ENCODE data around the gene OR2M2. TPM values are rescaled to one million over a fixed set of nuclear protein-coding genes. Genes with fewer than 3 reads are reported as not detected.

OR2M2 gene
- total and polyA plus RNA-seq, 2 experiments from 2014 or later: not detected

- no peaks in the 10 kb centered on the region for H3K9me3 ChIP-seq (ENCODE audit: low read depth)
- no peak for TF ChIP-seq CTCF (IDR thresholded peaks at IDR 0.05; ENCODE audit: poor library complexity)
- TF ChIP-seq EZH2 (IDR thresholded peaks at IDR 0.05; ENCODE audit: borderline replicate concordance): no peak
- no peak for TF ChIP-seq EZH2phosphoT487 (IDR thresholded peaks at IDR 0.05; ENCODE audit: low read depth, severe bottlenecking, unreplicated experiment)
- H3K9me2 ChIP-seq (replicated peaks; ENCODE audit: insufficient read depth): no peaks in the 10 kb centered on the region
- no peak overlapping the region for H3K4me2 ChIP-seq
- no peak overlapping the region for H3K4me3 ChIP-seq
- no peaks in the 10 kb centered on the region for H3K79me2 ChIP-seq
- no peaks in the 10 kb centered on the region for H3K4me1 ChIP-seq (ENCODE audit: insufficient read depth)
- no peak for DNase-seq (ENCODE audit: low spot score)
- no peak overlapping the region for H2AFZ ChIP-seq
- WGBS (ENCODE audit: low lambda C conversion rate, missing lambda C conversion rate): 52% methylated on average over 1 of the region's 1 CpG
- H4K20me1 ChIP-seq (ENCODE audit: insufficient read depth, poor library complexity, severe bottlenecking): no peaks in the 10 kb centered on the region
- no peaks in the 10 kb centered on the region for H3K36me3 ChIP-seq (replicated peaks; ENCODE audit: insufficient read depth, low read depth)
- H3K27ac ChIP-seq: no peak overlapping the region
- H3K27me3 ChIP-seq: no peaks in the 10 kb centered on the region
These were observed 31.3 kb upstream of the OR2M2 start for GRCh38 chr1:248143311-248143710.

GRCh38 chr1:248144513-248145198 lies 30.0 kb upstream of the OR2M2 start, which contains the start of gene OR2M5:
Gene OR2M5 (plus strand): TSS chr1:248145148. CDS start chr1:248145148, 0 bp downstream.
- Histone ChIP-seq H3K27me3 (no peaks in the 10 kb centered on the region), H3K36me3 (replicated peaks; ENCODE audit: insufficient read depth, low read depth) (no peaks in the 10 kb centered on the region), H3K9me2 (replicated peaks; ENCODE audit: insufficient read depth) (no peaks in the 10 kb centered on the region), H3K4me2 (no peak within 1 kb of the TSS), H3K4me1 (ENCODE audit: insufficient read depth) (no peaks in the 10 kb centered on the region), H3K27ac (no peak within 1 kb of the TSS), H3K4me3 (no peak within 1 kb of the TSS), H3K9me3 (ENCODE audit: low read depth) (no peaks in the 10 kb centered on the region), H2AFZ (no peak within 1 kb of the TSS), H4K20me1 (ENCODE audit: insufficient read depth, poor library complexity, severe bottlenecking) (no peaks in the 10 kb centered on the region), H3K79me2 (no peaks in the 10 kb centered on the region)
- TF ChIP-seq CTCF (IDR thresholded peaks at IDR 0.05; ENCODE audit: poor library complexity) (no peak), EZH2phosphoT487 (IDR thresholded peaks at IDR 0.05; ENCODE audit: low read depth, severe bottlenecking, unreplicated experiment) (no peak), EZH2 (IDR thresholded peaks at IDR 0.05; ENCODE audit: borderline replicate concordance) (no peak)
- WGBS (ENCODE audit: low lambda C conversion rate, missing lambda C conversion rate): 70% methylated on average over 3 of the region's 3 CpGs
- no peak for DNase-seq (ENCODE audit: low spot score)

GRCh38 chr1:248152056-248152827 lies 22.4 kb upstream of the OR2M2 start:
- Histone ChIP-seq H3K9me2 (replicated peaks; ENCODE audit: insufficient read depth) (no peaks in the 10 kb centered on the region), H3K4me2 (no peak overlapping the region), H3K27me3 (no peaks in the 10 kb centered on the region), H2AFZ (no peak overlapping the region), H3K79me2 (no peaks in the 10 kb centered on the region), H3K9me3 (ENCODE audit: low read depth) (no peaks in the 10 kb centered on the region), H3K4me3 (no peak overlapping the region), H4K20me1 (ENCODE audit: insufficient read depth, poor library complexity, severe bottlenecking) (no peaks in the 10 kb centered on the region), H3K27ac (no peak overlapping the region), H3K36me3 (replicated peaks; ENCODE audit: insufficient read depth, low read depth) (no peaks in the 10 kb centered on the region), H3K4me1 (ENCODE audit: insufficient read depth) (no peaks in the 10 kb centered on the region)
- 73% methylated on average over 6 of the region's 6 CpGs for WGBS (ENCODE audit: low lambda C conversion rate, missing lambda C conversion rate)
- no peak for TF ChIP-seq EZH2phosphoT487 (IDR thresholded peaks at IDR 0.05; ENCODE audit: low read depth, severe bottlenecking, unreplicated experiment)
- no peak for TF ChIP-seq EZH2 (IDR thresholded peaks at IDR 0.05; ENCODE audit: borderline replicate concordance)
- no peak for TF ChIP-seq CTCF (IDR thresholded peaks at IDR 0.05; ENCODE audit: poor library complexity)
- DNase-seq (ENCODE audit: low spot score): no peak
